ENCODE measurements around the gene ATP5PO. TPM values are rescaled to one million over a fixed set of nuclear protein-coding genes. Genes with fewer than 3 reads are reported as not detected.
"Not testable (repeated sequence)": the region's sequence is repeated elsewhere in the genome, so short reads cannot be mapped to it uniquely, and the experiment has no call there.

The ATP5PO gene
- total RNA-seq, 1 donor from 2014 or later: 168 TPM

DNA sequence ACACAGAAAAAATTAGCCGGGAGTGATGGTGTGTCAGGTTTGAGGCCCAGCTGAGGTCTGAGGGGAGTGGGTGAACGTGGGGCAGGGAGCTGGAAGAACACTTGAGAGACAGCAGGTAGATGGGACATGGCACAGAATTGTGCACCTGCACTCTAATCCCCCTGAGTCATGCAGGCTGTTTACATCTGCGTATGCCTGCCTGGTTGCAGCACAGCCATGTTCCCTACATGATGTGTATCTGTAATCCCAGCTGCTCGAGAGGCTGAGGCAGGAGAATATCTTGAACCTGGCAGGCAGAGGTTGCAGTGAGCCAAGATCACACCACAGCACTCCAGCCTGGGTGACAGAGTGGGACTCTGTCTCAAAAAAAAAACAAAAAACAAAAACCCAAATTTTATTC lies 44.8 kb downstream of the ATP5PO start:
- H3K4me1 Mint-ChIP-seq (ENCODE audit: low read depth): no peaks in the 10 kb centered on the region
- intact Hi-C loops (cut with micrococcal nuclease): no loop called here
- DNase-seq (ENCODE audit: low spot score): no peak

DNA sequence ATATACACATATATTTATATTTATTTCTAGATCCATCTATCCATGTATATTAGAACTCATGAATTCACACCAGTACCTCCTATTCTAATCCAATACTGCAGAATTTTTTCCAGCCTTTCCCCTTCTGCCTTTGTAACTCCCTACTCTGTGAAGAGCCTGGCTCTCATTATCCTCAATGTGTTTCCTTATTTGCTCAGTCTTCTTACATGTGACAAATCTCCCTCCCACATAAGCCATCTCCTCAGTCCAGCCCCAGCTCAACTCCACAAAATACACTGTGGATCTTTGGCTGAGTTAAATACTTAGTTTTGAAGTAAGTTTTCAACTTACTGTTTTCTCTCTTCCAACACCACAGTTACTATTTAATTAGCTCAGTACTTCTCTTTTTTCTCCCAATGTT lies 45.7 kb downstream of the ATP5PO start:
- Mint-ChIP-seq H3K4me1 (ENCODE audit: low read depth) (no peaks in the 10 kb centered on the region), H3K27ac (no peak overlapping the region), H3K4me3 (no peak overlapping the region), H3K36me3 (ENCODE audit: low read depth) (no peaks in the 10 kb centered on the region), H3K27me3 (ENCODE audit: insufficient read depth) (peaks cover 6% of the 10 kb centered on the region), H3K9me3 (no peaks in the 10 kb centered on the region)
- no peak for DNase-seq (ENCODE audit: low spot score)
- intact Hi-C loops (cut with micrococcal nuclease): no loop called here

More for the DNA sequence above, 44.8 kb downstream of the ATP5PO start:
- Mint-ChIP-seq H3K36me3 (ENCODE audit: low read depth) (no peaks in the 10 kb centered on the region), H3K9me3 (no peaks in the 10 kb centered on the region), H3K27ac (no peak overlapping the region), H3K4me3 (no peak overlapping the region), H3K27me3 (ENCODE audit: insufficient read depth) (peaks cover 8% of the 10 kb centered on the region)

DNA sequence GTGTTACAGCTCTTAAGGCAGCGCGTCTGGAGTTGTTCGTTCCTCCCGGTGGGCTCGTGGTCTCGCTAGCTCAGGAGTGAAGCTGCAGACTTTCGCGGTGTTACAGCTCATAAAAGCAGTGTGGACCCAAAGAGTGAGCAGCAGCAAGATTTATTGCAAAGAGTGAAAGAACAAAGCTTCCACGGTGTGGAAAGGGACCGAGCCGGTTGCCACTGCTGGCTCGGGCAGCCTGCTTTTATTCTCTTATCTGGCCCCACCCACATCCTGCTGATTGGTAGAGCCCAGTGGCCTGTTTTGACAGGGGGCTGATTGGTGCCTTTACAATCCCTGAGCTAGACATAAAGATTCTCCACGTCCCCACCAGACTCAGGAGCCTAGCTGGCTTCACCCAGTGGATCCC lies 47.7 kb downstream of the ATP5PO start:
- DNase-seq (ENCODE audit: low spot score); H3K4me1 Mint-ChIP-seq (ENCODE audit: low read depth); H3K4me3 Mint-ChIP-seq; H3K9me3 Mint-ChIP-seq; intact Hi-C loops (cut with micrococcal nuclease); H3K27me3 Mint-ChIP-seq (ENCODE audit: insufficient read depth); H3K36me3 Mint-ChIP-seq (ENCODE audit: low read depth); H3K27ac Mint-ChIP-seq: not testable (repeated sequence)

DNA sequence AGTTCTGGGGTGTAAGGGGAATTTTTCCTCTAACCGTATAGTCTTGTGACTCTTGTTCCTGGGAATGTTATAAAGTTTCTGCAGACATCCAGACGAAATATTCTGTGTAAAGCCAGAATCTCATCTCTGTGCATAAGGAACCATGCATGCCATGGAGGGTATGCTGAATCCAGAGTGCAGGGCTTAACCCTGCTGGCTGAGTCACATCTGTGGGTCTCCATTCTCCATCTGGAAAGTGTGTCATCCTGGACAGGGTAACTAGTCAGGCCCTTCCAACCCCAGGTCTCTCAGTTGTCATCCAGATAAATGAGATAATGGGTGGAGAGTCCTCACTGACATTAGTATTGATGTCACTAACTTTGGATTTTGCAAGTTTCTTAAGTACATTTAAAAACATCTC lies 48.8 kb downstream of the ATP5PO start:
- no peak for DNase-seq (ENCODE audit: low spot score)
- H3K4me3 Mint-ChIP-seq: no peak overlapping the region
- H3K4me1 Mint-ChIP-seq (ENCODE audit: low read depth): no peaks in the 10 kb centered on the region
- H3K36me3 Mint-ChIP-seq (ENCODE audit: low read depth): no peaks in the 10 kb centered on the region
- peaks cover 5% of the 10 kb centered on the region for H3K27me3 Mint-ChIP-seq (ENCODE audit: insufficient read depth)
- no peak overlapping the region for H3K27ac Mint-ChIP-seq
- intact Hi-C loops (cut with micrococcal nuclease): no loop called here
- no peaks in the 10 kb centered on the region for H3K9me3 Mint-ChIP-seq

DNA sequence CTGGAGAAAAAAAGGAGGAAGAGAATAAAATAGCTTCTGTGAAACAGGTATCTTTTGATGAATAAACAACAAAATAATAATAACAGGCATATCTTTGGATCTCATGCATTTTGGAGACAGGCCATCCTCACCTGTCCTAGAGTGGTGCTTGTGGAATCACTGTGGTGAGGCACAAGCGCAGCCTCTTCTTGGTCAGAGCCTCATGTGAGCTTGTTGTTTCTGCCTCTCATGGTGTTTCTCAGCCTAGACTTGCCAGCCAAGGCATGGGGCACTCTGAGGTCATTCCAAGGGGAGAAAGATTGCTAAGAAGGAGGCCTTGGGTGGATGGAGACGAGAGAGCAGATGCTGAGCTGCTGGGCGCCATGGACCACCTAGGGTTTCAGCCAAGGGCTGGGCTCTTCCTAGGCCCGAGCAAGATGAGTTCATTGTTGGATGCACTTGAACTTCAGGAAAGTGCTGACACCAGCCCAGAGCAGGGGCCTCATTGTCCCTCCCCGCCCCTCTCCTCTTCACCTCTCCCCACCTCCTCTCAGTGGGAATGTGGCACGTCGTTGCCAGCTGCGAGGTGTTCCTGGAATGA lies 49.5 kb downstream of the ATP5PO start:
- no peaks in the 10 kb centered on the region for H3K9me3 Mint-ChIP-seq
- H3K27me3 Mint-ChIP-seq (ENCODE audit: insufficient read depth): peaks cover 5% of the 10 kb centered on the region
- H3K27ac Mint-ChIP-seq: no peak overlapping the region
- no peak overlapping the region for H3K4me3 Mint-ChIP-seq
- no peaks in the 10 kb centered on the region for H3K36me3 Mint-ChIP-seq (ENCODE audit: low read depth)
- intact Hi-C loops (cut with micrococcal nuclease): no loop called here
- DNase-seq (ENCODE audit: low spot score): no peak
- H3K4me1 Mint-ChIP-seq (ENCODE audit: low read depth): no peaks in the 10 kb centered on the region

DNA sequence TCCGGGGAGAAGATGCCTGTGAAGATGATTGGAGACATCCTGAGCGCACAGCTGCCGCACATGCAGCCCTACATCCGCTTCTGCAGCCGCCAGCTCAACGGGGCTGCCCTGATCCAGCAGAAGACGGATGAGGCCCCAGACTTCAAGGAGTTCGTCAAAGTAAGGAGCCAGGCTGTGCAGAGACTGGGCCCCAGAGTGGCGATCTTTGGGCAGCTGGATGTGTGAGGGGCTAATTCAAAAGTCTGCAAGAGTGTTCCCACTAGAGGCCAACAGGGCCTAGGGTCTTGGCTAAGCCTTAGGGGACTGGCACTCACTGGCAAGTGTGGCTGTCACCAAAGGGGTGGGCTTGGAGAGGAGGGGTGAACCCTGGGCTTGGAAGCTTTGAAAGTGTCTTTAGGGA lies 50.4 kb downstream of the ATP5PO start:
- intact Hi-C loops (cut with micrococcal nuclease): no loop called here
- Mint-ChIP-seq H3K4me3 (no peak overlapping the region), H3K27me3 (ENCODE audit: insufficient read depth) (peaks cover 4% of the 10 kb centered on the region), H3K36me3 (ENCODE audit: low read depth) (no peaks in the 10 kb centered on the region), H3K27ac (no peak overlapping the region), H3K9me3 (no peaks in the 10 kb centered on the region), H3K4me1 (ENCODE audit: low read depth) (no peaks in the 10 kb centered on the region)
- no peak for DNase-seq (ENCODE audit: low spot score)

DNA sequence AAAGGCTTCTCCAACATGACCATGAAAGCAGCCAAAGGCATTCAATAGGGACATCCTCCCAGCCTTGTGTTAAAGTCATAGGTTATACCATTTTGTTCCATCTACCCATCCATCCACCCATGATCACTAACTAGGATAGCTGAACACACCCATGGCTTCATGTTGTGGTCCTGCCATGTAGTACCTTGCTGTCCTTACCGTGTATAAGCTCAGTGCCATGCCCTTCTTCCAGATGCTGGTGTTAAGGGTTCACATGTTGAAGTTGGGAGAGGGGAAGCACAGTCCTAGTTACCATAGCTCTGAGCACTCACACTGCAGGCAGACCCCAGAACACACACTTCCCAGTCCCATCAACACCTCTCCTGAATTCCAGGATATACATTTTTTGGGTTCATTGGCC lies 51.5 kb downstream of the ATP5PO start:
- H3K27me3 Mint-ChIP-seq (ENCODE audit: insufficient read depth): peaks cover 4% of the 10 kb centered on the region

DNA sequence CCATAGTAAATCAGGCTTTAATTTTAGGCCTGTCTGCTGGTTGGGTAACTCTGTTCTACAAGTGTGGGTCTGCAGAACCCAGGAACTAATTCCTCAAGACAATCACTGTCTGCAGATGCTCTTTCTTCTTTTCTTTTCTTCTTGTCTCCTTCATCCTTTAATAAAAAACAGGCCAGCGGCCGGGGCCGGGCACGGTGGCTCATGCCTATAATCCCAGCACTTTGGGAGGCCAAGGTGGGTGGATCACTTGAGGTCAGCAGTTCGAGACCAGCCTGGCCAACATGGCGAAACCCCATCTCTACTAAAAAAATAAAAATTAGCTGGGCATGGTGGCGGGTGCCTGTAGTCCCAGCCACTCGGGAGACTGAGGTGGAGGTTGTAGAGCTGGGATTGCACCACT lies 52.4 kb downstream of the ATP5PO start:
- H3K9me3 Mint-ChIP-seq; H3K36me3 Mint-ChIP-seq (ENCODE audit: low read depth); H3K27me3 Mint-ChIP-seq (ENCODE audit: insufficient read depth); H3K27ac Mint-ChIP-seq; H3K4me3 Mint-ChIP-seq; DNase-seq (ENCODE audit: low spot score); intact Hi-C loops (cut with micrococcal nuclease); H3K4me1 Mint-ChIP-seq (ENCODE audit: low read depth): not testable (repeated sequence)

More for the DNA sequence above, 51.5 kb downstream of the ATP5PO start:
- no peak for DNase-seq (ENCODE audit: low spot score)
- H3K4me1 Mint-ChIP-seq (ENCODE audit: low read depth): no peaks in the 10 kb centered on the region
- no peaks in the 10 kb centered on the region for H3K36me3 Mint-ChIP-seq (ENCODE audit: low read depth)
- no peak overlapping the region for H3K27ac Mint-ChIP-seq
- intact Hi-C loops (cut with micrococcal nuclease): no loop called here
- no peaks in the 10 kb centered on the region for H3K9me3 Mint-ChIP-seq
- no peak overlapping the region for H3K4me3 Mint-ChIP-seq

DNA sequence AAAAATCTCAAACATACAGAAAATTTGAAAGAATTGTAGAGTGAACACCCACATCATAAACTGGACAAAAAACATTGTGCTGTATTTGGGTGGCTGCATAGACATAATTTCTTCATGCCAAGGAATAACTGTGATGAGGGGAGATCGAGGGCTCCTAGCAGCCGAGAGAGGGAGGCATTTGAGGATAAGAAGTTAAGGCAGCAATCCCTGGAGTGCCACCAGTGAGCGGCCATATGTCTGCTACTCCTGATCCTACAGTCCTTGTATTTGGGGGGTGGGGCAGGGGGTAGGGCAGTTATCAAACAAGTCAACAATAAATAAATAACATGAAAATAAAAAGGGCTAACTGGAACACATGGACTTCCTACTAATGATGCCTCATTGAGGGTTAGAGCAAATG lies 54.5 kb downstream of the ATP5PO start:
- no peaks in the 10 kb centered on the region for H3K36me3 Mint-ChIP-seq (ENCODE audit: low read depth)
- no peak overlapping the region for H3K4me3 Mint-ChIP-seq
- H3K27me3 Mint-ChIP-seq (ENCODE audit: insufficient read depth): peaks cover 2% of the 10 kb centered on the region
- H3K4me1 Mint-ChIP-seq (ENCODE audit: low read depth): no peaks in the 10 kb centered on the region
- no peak for DNase-seq (ENCODE audit: low spot score)
- H3K27ac Mint-ChIP-seq: no peak overlapping the region
- intact Hi-C loops (cut with micrococcal nuclease): no loop called here
- H3K9me3 Mint-ChIP-seq: no peaks in the 10 kb centered on the region

DNA sequence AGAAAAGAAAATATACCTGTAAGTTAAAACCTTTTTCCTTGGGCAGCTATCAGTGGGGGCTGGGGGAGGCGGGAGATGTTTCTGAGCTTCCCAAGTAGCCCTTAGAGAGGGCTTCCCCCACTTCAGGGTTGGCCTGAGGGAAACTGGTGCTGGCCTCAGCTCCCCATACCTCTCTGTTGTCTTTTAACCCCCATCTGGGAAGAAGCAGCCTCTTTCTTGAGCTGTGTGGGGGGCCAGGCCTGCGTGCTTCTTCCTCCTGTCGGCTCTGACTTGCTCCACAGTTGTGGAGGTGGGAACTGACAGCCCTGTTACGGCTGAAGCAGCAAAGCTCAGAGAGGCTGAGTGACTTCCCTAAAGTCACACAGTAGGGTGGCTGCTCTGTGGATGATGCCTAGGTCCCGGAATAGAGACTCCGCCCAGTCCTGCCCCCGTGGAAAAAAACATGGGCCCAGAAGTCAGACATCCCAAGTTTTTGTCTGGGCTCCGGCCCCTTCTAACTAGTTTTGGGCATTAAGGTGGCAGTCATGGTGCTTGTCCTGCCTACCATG lies 55.2 kb downstream of the ATP5PO start:
- Mint-ChIP-seq H3K4me1 (ENCODE audit: low read depth) (no peaks in the 10 kb centered on the region), H3K36me3 (ENCODE audit: low read depth) (no peaks in the 10 kb centered on the region), H3K9me3 (no peaks in the 10 kb centered on the region), H3K4me3 (no peak overlapping the region), H3K27ac (no peak overlapping the region), H3K27me3 (ENCODE audit: insufficient read depth) (peaks cover 2% of the 10 kb centered on the region)
- intact Hi-C loops (cut with micrococcal nuclease): no loop called here
- DNase-seq (ENCODE audit: low spot score): no peak

DNA sequence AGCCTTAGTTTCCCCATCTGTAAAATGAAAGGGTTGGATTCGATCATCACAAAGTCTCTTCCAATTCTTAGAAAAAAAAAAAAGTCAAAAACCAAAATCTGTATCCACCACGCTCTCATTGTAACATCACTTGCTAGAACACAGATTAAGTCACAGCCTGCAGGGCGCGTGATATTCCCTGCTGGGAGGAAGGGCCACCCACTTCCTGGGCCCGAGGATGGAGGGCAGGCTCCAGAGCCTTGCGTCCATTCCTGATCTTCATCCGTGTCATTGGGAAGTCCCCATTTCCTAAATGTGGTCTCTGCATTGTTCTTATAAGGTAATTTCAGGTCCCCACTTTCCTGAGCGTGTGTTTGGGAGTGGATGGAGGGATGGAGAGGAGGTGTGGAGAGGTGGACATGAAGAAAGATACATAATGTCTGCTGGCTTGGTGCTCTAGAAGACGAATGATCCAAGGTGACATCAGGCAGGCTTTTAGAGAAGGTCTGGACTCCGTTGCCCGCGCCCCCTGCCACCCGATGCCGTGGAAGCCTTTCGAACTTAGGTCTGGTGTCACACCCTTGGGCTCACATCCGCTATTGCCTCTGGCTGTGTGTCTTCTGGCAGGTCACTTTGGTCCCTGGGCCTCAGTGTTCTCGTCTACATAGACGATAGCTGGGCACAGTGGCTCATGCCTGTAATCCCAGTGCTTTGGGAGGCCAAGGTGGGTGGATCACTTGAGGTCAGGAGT lies 56.1 kb downstream of the ATP5PO start:
- Mint-ChIP-seq H3K4me1 (ENCODE audit: low read depth) (no peaks in the 10 kb centered on the region), H3K36me3 (ENCODE audit: low read depth) (no peaks in the 10 kb centered on the region), H3K27me3 (ENCODE audit: insufficient read depth) (peaks cover 4% of the 10 kb centered on the region), H3K9me3 (no peaks in the 10 kb centered on the region), H3K27ac (no peak overlapping the region), H3K4me3 (no peak overlapping the region)
- DNase-seq (ENCODE audit: low spot score): no peak
- intact Hi-C loops (cut with micrococcal nuclease): no loop called here

DNA sequence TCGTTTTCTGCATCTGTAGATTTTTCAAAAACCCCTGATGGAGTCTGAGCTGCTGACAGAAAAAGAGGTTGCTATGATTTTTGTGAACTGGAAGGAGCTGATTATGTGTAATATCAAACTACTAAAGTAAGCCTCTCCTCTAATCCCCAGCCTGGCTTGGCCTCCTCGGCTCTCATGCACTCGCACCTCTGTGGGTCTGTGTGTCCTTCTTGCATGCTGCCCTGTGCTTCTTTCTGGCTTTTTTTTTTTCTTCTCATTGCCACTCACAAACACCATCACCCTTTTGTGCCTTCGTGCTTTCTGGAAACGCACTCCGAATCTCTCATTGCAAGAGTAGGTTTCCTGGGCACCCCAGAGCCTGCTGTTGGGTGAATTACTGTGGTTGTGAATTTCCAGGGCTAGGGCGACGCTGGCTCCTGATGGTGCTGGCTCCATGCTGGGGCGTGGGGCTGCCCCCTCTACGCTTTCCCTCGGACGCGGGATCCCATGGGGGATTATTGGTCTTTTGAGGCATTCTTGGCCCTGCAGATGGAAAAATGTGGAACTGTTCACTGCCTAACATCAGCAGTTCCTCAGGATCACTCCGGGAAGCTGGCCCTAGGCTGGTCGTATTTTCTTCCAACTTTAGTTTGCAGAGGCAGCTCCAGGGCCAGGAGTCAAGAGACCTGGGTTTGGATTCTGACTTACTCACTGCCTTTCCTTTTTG lies 56.8 kb downstream of the ATP5PO start:
- H3K27ac Mint-ChIP-seq: no peak overlapping the region
- intact Hi-C loops (cut with micrococcal nuclease): no loop called here
- DNase-seq (ENCODE audit: low spot score): no peak
- no peaks in the 10 kb centered on the region for H3K36me3 Mint-ChIP-seq (ENCODE audit: low read depth)
- H3K9me3 Mint-ChIP-seq: no peaks in the 10 kb centered on the region
- no peaks in the 10 kb centered on the region for H3K4me1 Mint-ChIP-seq (ENCODE audit: low read depth)
- H3K27me3 Mint-ChIP-seq (ENCODE audit: insufficient read depth): peaks cover 4% of the 10 kb centered on the region
- H3K4me3 Mint-ChIP-seq: no peak overlapping the region
